Keratinocyte (primary cell): ENCODE data around the gene ALX4. TPM values are rescaled to one million over a fixed set of nuclear protein-coding genes. Genes with fewer than 3 reads are reported as not detected.

Source experiments
- DNase-seq: peaks from one replicate; pipeline ENCODE4 v3.0.0-alpha.2; 2011; ENCODE audit warnings: low read depth, missing footprints, low spot score
- FAIRE-seq: peaks from 2 replicates; lab custom pipeline; 2011; peaks lifted over from hg19 to GRCh38; lab: Jason Lieb, UNC
- H2AFZ ChIP-seq: 2 replicates; pipeline ENCODE4 v1.6.0; 2012; ENCODE audit warnings: low read length, control low read depth, inconsistent platforms; ENCODE audit not compliant: control insufficient read depth
- H3K27ac ChIP-seq: 2 replicates; pipeline ENCODE4 v1.5.1; 2011; ENCODE audit warnings: low read length; ENCODE audit not compliant: control insufficient read depth, insufficient read depth
- H3K27me3 ChIP-seq: 3 replicates; pipeline ENCODE4 v1.6.0; 2011; ENCODE audit warnings: low read length; ENCODE audit not compliant: control insufficient read depth, insufficient read depth; ENCODE audit errors: extremely low read depth
- H3K36me3 ChIP-seq, 2 experiments: 2 replicates in 1 of 2; 3 replicates in 1 of 2; pipeline ENCODE4 v1.5.1; 2011; ENCODE audit warnings: low read length in 2 of 2, mild to moderate bottlenecking in 1 of 2; ENCODE audit not compliant: control insufficient read depth in 2 of 2, insufficient read depth in 2 of 2; ENCODE audit errors: extremely low read depth in 1 of 2
- H3K4me1 ChIP-seq: 3 replicates; pipeline ENCODE4 v1.5.1; 2011; ENCODE audit warnings: low read length; ENCODE audit not compliant: control insufficient read depth, insufficient read depth; ENCODE audit errors: extremely low read depth
- H3K4me2 ChIP-seq: 3 replicates; pipeline ENCODE4 v1.6.0; 2011; ENCODE audit warnings: low read depth, low read length; ENCODE audit not compliant: control insufficient read depth, insufficient read depth; ENCODE audit errors: extremely low read depth
- H3K4me3 ChIP-seq, 3 experiments: fragments of 200-600 bp in 1 of 3; sonication (generic) in 1 of 3; 2 replicates in 2 of 3; 3 replicates in 1 of 3; pipeline ENCODE4 v1.5.1; 2011 to 2016; ENCODE audit warnings: low read length in 3 of 3, mild to moderate bottlenecking in 3 of 3, control low read depth in 2 of 3, inconsistent platforms in 1 of 3, low read depth in 1 of 3, mixed read lengths in 1 of 3, mixed run types in 1 of 3, moderate library complexity in 1 of 3; ENCODE audit not compliant: control insufficient read depth in 2 of 3, insufficient read depth in 2 of 3; ENCODE audit errors: extremely low read depth in 1 of 3
- H3K79me2 ChIP-seq: 2 replicates; pipeline ENCODE4 v1.6.0; 2012; ENCODE audit warnings: low read length; ENCODE audit not compliant: control insufficient read depth, insufficient read depth
- H3K9ac ChIP-seq: 3 replicates; pipeline ENCODE4 v1.6.0; 2011; ENCODE audit warnings: low read length; ENCODE audit not compliant: control insufficient read depth, insufficient read depth; ENCODE audit errors: extremely low read depth
- H3K9me1 ChIP-seq: 3 replicates; pipeline ENCODE4 v1.6.0; 2011; ENCODE audit warnings: low read length; ENCODE audit not compliant: control insufficient read depth, insufficient read depth; ENCODE audit errors: extremely low read depth
- H3K9me3 ChIP-seq: 2 replicates; pipeline ENCODE4 v1.5.1; 2012; ENCODE audit warnings: low read depth, low read length; ENCODE audit not compliant: control insufficient read depth
- H4K20me1 ChIP-seq: 3 replicates; pipeline ENCODE4 v1.6.0; 2011; ENCODE audit warnings: low read length; ENCODE audit not compliant: control insufficient read depth, insufficient read depth; ENCODE audit errors: extremely low read depth
- CTCF ChIP-seq, 3 experiments: IDR thresholded peaks in 1 of 3; conservative IDR thresholded peaks in 1 of 3; optimal IDR thresholded peaks in 1 of 3; 2 replicates in 2 of 3; 3 replicates in 1 of 3; pipeline versions ENCODE3 to v1.5.1; 2011; ENCODE audit warnings: low read length in 3 of 3, mild to moderate bottlenecking in 3 of 3, moderate library complexity in 2 of 3, control low read depth in 1 of 3, inconsistent platforms in 1 of 3; ENCODE audit not compliant: insufficient read depth in 2 of 3; ENCODE audit errors: extremely low read depth in 1 of 3
- EZH2 ChIP-seq: IDR thresholded peaks from one replicate; pipeline ENCODE4 v1.6.1; 2012; ENCODE audit warnings: inconsistent platforms, mild to moderate bottlenecking, low read length, moderate library complexity
- dilution Hi-C: fragments of 300-500 bp; cut with MboI; formaldehyde crosslinking; loops from one replicate; pipeline ENCODE4 v1.7.0; 2020; ENCODE audit warnings: low sequenced_read_pairs; ENCODE audit not compliant: extremely low pct_ligation_motif_present
- polyA plus RNA-seq, 5 experiments: library from polyadenylated mRNA; depleted of rRNA in 3 of 5; stranded (reverse) in 3 of 5; stranded (forward) in 1 of 5; unstranded in 1 of 5; fragments of >200 nt; gene quantifications; 1 replicate in 1 of 5; 2 replicates in 3 of 5; 3 replicates in 1 of 5; pipeline versions ENCODE4 v1.2.1 to v1.2.3, GENCODE V29; 2011 to 2012; ENCODE audit warnings: missing spikeins in 2 of 5, low read depth in 1 of 5, low replicate concordance in 1 of 5

The ALX4 gene
- polyA plus RNA-seq, 1 donor (not counting 4 experiments of a cell fraction or from before 2014, with no cell fraction given) = not detected

GRCh38 chr11:44266056-44266780 lies 43.7 kb downstream of the ALX4 start:
- H3K4me1 ChIP-seq = peaks cover 11% of the 10 kb centered on the region
- no peak overlapping the region for H3K27ac ChIP-seq
- H2AFZ ChIP-seq = no peak overlapping the region
- H3K79me2 ChIP-seq = no peaks in the 10 kb centered on the region
- no peak for TF ChIP-seq CTCF (optimal IDR thresholded peaks at IDR 0.05 in 1 of 3, IDR thresholded peaks at IDR 0.05 in 1 of 3, conservative IDR thresholded peaks at IDR 0.05 in 1 of 3; ENCODE audit: extremely low read depth in 1 of 3, insufficient read depth in 2 of 3, low read length in 3 of 3)
- H3K9me3 ChIP-seq = no peaks in the 10 kb centered on the region
- no peaks in the 10 kb centered on the region for H3K36me3 ChIP-seq
- H3K9ac ChIP-seq = no peak overlapping the region
- no peak for FAIRE-seq
- no peaks in the 10 kb centered on the region for H4K20me1 ChIP-seq
- dilution Hi-C loops = no loop called here
- H3K9me1 ChIP-seq = no peaks in the 10 kb centered on the region
- H3K4me3 ChIP-seq = no peak overlapping the region
- H3K27me3 ChIP-seq = peaks cover 2% of the 10 kb centered on the region
- no peak for DNase-seq
- H3K4me2 ChIP-seq = no peak overlapping the region

GRCh38 chr11:44264761-44265160 lies 45.2 kb downstream of the ALX4 start:
- H3K79me2 ChIP-seq = no peaks in the 10 kb centered on the region
- no peaks in the 10 kb centered on the region for H3K36me3 ChIP-seq
- no peak overlapping the region for H3K4me3 ChIP-seq
- no peak overlapping the region for H2AFZ ChIP-seq
- peaks cover 11% of the 10 kb centered on the region for H3K4me1 ChIP-seq
- H3K27ac ChIP-seq = no peak overlapping the region
- peaks cover 2% of the 10 kb centered on the region for H3K27me3 ChIP-seq
- FAIRE-seq (no peak), DNase-seq (no peak)
- H3K9me1 ChIP-seq = no peaks in the 10 kb centered on the region
- dilution Hi-C loops = no loop called here
- H3K9me3 ChIP-seq = no peaks in the 10 kb centered on the region
- no peak for TF ChIP-seq EZH2
- no peak for TF ChIP-seq CTCF (optimal IDR thresholded peaks at IDR 0.05 in 1 of 3, IDR thresholded peaks at IDR 0.05 in 1 of 3, conservative IDR thresholded peaks at IDR 0.05 in 1 of 3; ENCODE audit: extremely low read depth in 1 of 3, insufficient read depth in 2 of 3, low read length in 3 of 3)
- no peak overlapping the region for H3K4me2 ChIP-seq
- H3K9ac ChIP-seq = no peak overlapping the region
- H4K20me1 ChIP-seq = no peaks in the 10 kb centered on the region
